Spinal cord (tissue), 10 donors: ENCODE data around the gene OR10A6. TPM values are rescaled to one million over a fixed set of nuclear protein-coding genes. Genes with fewer than 3 reads are reported as not detected.

Experiments
- DNase-seq, 6 donors: peaks; one replicate each; pipeline versions ENCODE4 v3.0.0 to v3.0.0-alpha.2; 2013 to 2015; ENCODE audit warnings: low spot score in 6 of 6, low read depth in 4 of 6
- H3K27ac ChIP-seq: one replicate; pipeline ENCODE4 v1.5.1; 2013; ENCODE audit warnings: low read depth, low read length, control low read depth
- H3K27me3 ChIP-seq: one replicate; pipeline ENCODE4 v1.6.1; 2013; ENCODE audit warnings: low read length; ENCODE audit not compliant: control insufficient read depth, insufficient read depth
- H3K36me3 ChIP-seq: one replicate; pipeline ENCODE4 v1.6.1; 2013; ENCODE audit warnings: low read length; ENCODE audit not compliant: control insufficient read depth, insufficient read depth
- H3K4me1 ChIP-seq: one replicate; pipeline ENCODE4 v1.6.1; 2013; ENCODE audit warnings: low read length; ENCODE audit not compliant: control insufficient read depth, insufficient read depth
- H3K4me3 ChIP-seq: one replicate; pipeline ENCODE4 v1.5.1; 2013; ENCODE audit warnings: low read depth, low read length, control low read depth
- H3K9me3 ChIP-seq: one replicate; pipeline ENCODE4 v1.6.1; 2013; ENCODE audit warnings: low read length; ENCODE audit not compliant: control insufficient read depth, insufficient read depth
- WGBS: methylation state at CpG from one replicate; pipeline ENCODE4 v1.1.5; 2013; ENCODE audit warnings: missing lambda C conversion rate; ENCODE audit not compliant: insufficient coverage; 5-methylcytosine and 5-hydroxymethylcytosine counted together
- polyA plus RNA-seq, 2 donors: library from polyadenylated mRNA; unstranded; fragments of 120-200 nt; gene quantifications; one replicate each; pipeline ENCODE4 v1.2.1, GENCODE V29; 2013; ENCODE audit not compliant: insufficient read length in 2 of 2
- small RNA-seq: library from RNA; depleted of rRNA; stranded (forward); fragments of <200 nt; gene quantifications from one replicate; pipeline ENCODE3, GENCODE V24; 2014; ENCODE audit warnings: low replicate concordance
- total RNA-seq, 2 donors: library from RNA; depleted of rRNA in 1 of 2; stranded (reverse); fragments of 120-200 nt in 1 of 2; fragments of >200 nt in 1 of 2; gene quantifications; one replicate each; pipeline versions ENCODE4 v1.2.3 to v1.2.4, GENCODE V29; 2013 to 2014
- donor health status: healthy.

OR10A6 gene
- total and polyA plus RNA-seq, 4 donors, result not detected

- no peaks in the 10 kb centered on the region for H3K36me3 ChIP-seq
- no peaks in the 10 kb centered on the region for H3K4me1 ChIP-seq
- H3K4me3 ChIP-seq, result no peak overlapping the region
- WGBS, result 69% methylated on average over 3 of the region's 6 CpGs
- no peak for DNase-seq
- no peaks in the 10 kb centered on the region for H3K9me3 ChIP-seq
- H3K27ac ChIP-seq, result no peak overlapping the region
- no peaks in the 10 kb centered on the region for H3K27me3 ChIP-seq
These were observed 38.9 kb downstream of the OR10A6 start for GRCh38 chr11:7892059-7892699.

- no peak overlapping the region for H3K4me3 ChIP-seq
- WGBS, result 15% methylated on average over 5 of the region's 6 CpGs
- H3K27me3 ChIP-seq, result no peaks in the 10 kb centered on the region
- no peaks in the 10 kb centered on the region for H3K36me3 ChIP-seq
- no peaks in the 10 kb centered on the region for H3K4me1 ChIP-seq
- no peak overlapping the region for H3K27ac ChIP-seq
- H3K9me3 ChIP-seq, result no peaks in the 10 kb centered on the region
- DNase-seq, result peak in 2 of 6 donors; percentile 7 to 65
These were observed 40.5 kb downstream of the OR10A6 start for GRCh38 chr11:7890417-7891172.

- Histone ChIP-seq H3K4me3 (no peak overlapping the region), H3K27me3 (no peaks in the 10 kb centered on the region), H3K9me3 (no peaks in the 10 kb centered on the region), H3K36me3 (no peaks in the 10 kb centered on the region), H3K4me1 (no peaks in the 10 kb centered on the region), H3K27ac (no peak overlapping the region)
- 58% methylated on average over 3 of the region's 5 CpGs for WGBS
- no peak for DNase-seq
These were observed 41.1 kb downstream of the OR10A6 start for GRCh38 chr11:7889985-7890384.

GRCh38 chr11:7882860-7883259, 48.2 kb downstream of the OR10A6 start:
- Histone ChIP-seq H3K27me3 (no peaks in the 10 kb centered on the region), H3K9me3 (no peaks in the 10 kb centered on the region), H3K36me3 (no peaks in the 10 kb centered on the region), H3K27ac (no peak overlapping the region), H3K4me1 (no peaks in the 10 kb centered on the region), H3K4me3 (no peak overlapping the region)
- WGBS, result 67% methylated on average over 1 of the region's 3 CpGs
- DNase-seq, result no peak

Small RNA genes within 50 kb of the gene (small RNA-seq; reads per million reads assigned to genes)
- gene COX6CP5, result not detected
- not detected for gene RNU6-943P

Other genes starting within 250 kb of the OR10A6 start
- not detected for gene OVCH2, start 224.8 kb downstream of the OR10A6 start, total RNA-seq
- under 1 TPM in 1 of 2 donors, not detected in 1; 0.08 TPM for gene OVCH2, start 224.8 kb downstream of the OR10A6 start, polyA plus RNA-seq
- gene OR5P2, start 134.3 kb downstream of the OR10A6 start, total RNA-seq, result not detected
- not detected for gene OR5P2, start 134.3 kb downstream of the OR10A6 start, polyA plus RNA-seq
- gene OR5P3, start 100.4 kb downstream of the OR10A6 start, total RNA-seq, result not detected
- gene OR5P3, start 100.4 kb downstream of the OR10A6 start, polyA plus RNA-seq, result not detected
- not detected for gene OR10A3, start 10.4 kb upstream of the OR10A6 start, total RNA-seq
- gene OR10A3, start 10.4 kb upstream of the OR10A6 start, polyA plus RNA-seq, result under 1 TPM in 1 of 2 donors, not detected in 1; 0.08 TPM
- gene NLRP10, start 34.2 kb upstream of the OR10A6 start, total RNA-seq, result not detected
- not detected for gene NLRP10, start 34.2 kb upstream of the OR10A6 start, polyA plus RNA-seq
- gene EIF3F, start 56.1 kb upstream of the OR10A6 start, total RNA-seq, result 100 to 1,000 TPM; 110 to 277 TPM
- 100 to 1,000 TPM; 201 to 232 TPM for gene EIF3F, start 56.1 kb upstream of the OR10A6 start, polyA plus RNA-seq
- 100 to 1,000 TPM in 1 of 2 donors, 10 to 100 TPM in 1; 73.3 to 107 TPM for gene TUB, start 149.9 kb upstream of the OR10A6 start, total RNA-seq
- 10 to 100 TPM; 88.8 to 89.4 TPM for gene TUB, start 149.9 kb upstream of the OR10A6 start, polyA plus RNA-seq
- gene RIC3, start 237.8 kb upstream of the OR10A6 start, total RNA-seq, result 10 to 100 TPM; 38.2 to 56.1 TPM
- 10 to 100 TPM; 52.4 to 55.7 TPM for gene RIC3, start 237.8 kb upstream of the OR10A6 start, polyA plus RNA-seq